ENCODE data around the gene B3GNT3. TPM values are rescaled to one million over a fixed set of nuclear protein-coding genes. Genes with fewer than 3 reads are reported as not detected.

The B3GNT3 gene
- total RNA-seq, 2 donors from 2014 or later = 0.70 to 1.2 TPM

DNA sequence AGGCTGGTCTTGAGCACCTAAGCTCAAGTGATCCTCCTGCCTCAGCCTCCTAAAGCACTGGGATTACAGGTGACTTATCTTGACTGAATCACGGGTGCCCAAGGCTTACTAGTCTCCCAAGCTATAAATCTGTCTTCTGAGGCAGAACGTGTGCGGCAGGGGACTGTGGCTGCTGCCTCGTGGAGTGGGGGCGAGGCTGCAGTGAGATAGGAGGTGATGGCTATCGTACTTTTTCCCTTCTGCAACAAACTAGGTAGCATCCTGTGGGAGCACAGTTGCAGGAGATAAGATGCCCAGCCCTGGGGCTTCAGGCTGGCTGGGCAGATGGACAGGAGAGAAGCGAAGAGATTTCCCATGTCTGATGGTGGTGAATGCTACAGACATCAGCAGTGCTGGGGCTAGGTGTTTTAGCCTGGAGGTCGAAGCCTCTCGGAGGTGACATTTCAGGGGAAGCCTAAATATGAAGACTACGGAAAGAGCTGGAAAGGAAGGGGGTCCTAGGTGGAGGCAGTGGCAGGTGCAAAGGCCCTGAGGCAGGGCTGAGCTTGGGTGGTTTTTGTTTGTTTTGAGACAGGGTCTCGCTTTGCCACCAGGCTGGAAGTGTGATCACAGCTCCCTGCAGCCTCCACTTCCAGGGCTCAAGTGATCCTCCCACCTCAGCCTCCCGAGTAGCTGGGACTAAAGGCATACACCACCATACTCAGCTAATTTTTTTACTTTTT is 7.4 kb downstream of the B3GNT3 start:
- Mint-ChIP-seq H3K4me1 (no peaks in the 10 kb centered on the region), H3K9me3 (no peaks in the 10 kb centered on the region), H3K36me3 (ENCODE audit: low read depth) (no peaks in the 10 kb centered on the region), H3K27ac (no peak overlapping the region), H3K27me3 (ENCODE audit: insufficient read depth) (peaks cover 11% of the 10 kb centered on the region), H3K4me3 (no peak overlapping the region)
- Histone ChIP-seq H3K9me3 (ENCODE audit: control insufficient read depth, low read length) (no peaks in the 10 kb centered on the region), H3K4me1 (ENCODE audit: control insufficient read depth, insufficient read depth, low read length) (no peaks in the 10 kb centered on the region), H3K9ac (ENCODE audit: extremely low read depth, low read length, poor library complexity, severe bottlenecking) (no peak overlapping the region), H3K27ac (ENCODE audit: low read depth, low read length) (no peak overlapping the region), H3K27me3 (ENCODE audit: control insufficient read depth, insufficient read depth, low read length, poor library complexity, severe bottlenecking) (peaks cover 3% of the 10 kb centered on the region), H3K4me3 (ENCODE audit: low read length) (no peak overlapping the region), H3K36me3 (ENCODE audit: control insufficient read depth, insufficient read depth, low read length) (no peaks in the 10 kb centered on the region)
- TF ChIP-seq, protein P1, sequence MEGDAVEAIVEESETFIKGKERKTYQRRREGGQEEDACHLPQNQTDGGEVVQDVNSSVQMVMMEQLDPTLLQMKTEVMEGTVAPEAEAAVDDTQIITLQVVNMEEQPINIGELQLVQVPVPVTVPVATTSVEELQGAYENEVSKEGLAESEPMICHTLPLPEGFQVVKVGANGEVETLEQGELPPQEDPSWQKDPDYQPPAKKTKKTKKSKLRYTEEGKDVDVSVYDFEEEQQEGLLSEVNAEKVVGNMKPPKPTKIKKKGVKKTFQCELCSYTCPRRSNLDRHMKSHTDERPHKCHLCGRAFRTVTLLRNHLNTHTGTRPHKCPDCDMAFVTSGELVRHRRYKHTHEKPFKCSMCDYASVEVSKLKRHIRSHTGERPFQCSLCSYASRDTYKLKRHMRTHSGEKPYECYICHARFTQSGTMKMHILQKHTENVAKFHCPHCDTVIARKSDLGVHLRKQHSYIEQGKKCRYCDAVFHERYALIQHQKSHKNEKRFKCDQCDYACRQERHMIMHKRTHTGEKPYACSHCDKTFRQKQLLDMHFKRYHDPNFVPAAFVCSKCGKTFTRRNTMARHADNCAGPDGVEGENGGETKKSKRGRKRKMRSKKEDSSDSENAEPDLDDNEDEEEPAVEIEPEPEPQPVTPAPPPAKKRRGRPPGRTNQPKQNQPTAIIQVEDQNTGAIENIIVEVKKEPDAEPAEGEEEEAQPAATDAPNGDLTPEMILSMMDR (conservative IDR thresholded peaks at IDR 0.05) = no peak
- 91 to 95% methylated on average over 4 to 12 of the region's 12 CpGs for WGBS, 2 experiments (ENCODE audit: insufficient coverage in 1 of 2, insufficient read length in 1 of 2)
- no peak for DNase-seq

DNA sequence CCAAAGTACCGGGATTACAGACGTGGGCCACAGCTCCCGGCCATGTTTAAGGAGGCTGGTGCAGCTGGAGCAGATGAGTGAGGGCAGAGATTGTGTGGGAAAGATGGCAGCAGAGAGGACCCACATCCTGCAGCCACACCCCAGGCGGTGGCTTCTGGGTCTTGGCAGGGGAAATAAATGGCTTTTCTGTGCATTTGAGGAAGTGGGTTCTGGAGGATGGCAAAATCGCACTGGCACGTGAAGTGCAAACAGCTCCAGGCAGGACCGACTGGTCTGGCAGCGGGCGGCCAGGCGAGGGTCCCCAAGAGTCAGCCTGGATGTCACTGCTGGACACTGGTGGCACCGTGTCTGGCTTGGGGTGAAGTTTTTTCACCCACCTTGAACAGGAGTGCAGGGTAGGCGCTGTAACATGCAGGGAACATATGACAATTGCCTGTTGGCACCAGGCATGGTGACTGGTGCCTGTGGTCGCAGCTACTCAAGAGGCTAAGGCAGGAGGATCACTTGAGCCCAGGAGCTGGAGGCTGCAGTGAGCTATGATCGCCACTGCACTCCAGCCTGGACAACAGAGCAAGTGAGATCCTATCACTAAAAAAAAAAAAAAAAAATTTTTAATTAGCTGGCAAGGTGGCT is 8.4 kb downstream of the B3GNT3 start:
- Histone ChIP-seq H3K36me3 (ENCODE audit: control insufficient read depth, insufficient read depth, low read length) (no peaks in the 10 kb centered on the region), H3K27ac (ENCODE audit: low read depth, low read length) (no peak overlapping the region), H3K9ac (ENCODE audit: extremely low read depth, low read length, poor library complexity, severe bottlenecking) (no peak overlapping the region), H3K9me3 (ENCODE audit: control insufficient read depth, low read length) (no peaks in the 10 kb centered on the region), H3K27me3 (ENCODE audit: control insufficient read depth, insufficient read depth, low read length, poor library complexity, severe bottlenecking) (no peaks in the 10 kb centered on the region), H3K4me3 (ENCODE audit: low read length) (no peak overlapping the region), H3K4me1 (ENCODE audit: control insufficient read depth, insufficient read depth, low read length) (no peaks in the 10 kb centered on the region)
- DNase-seq = no peak
- H3K27me3 Mint-ChIP-seq (ENCODE audit: insufficient read depth) = peaks cover 11% of the 10 kb centered on the region
- TF ChIP-seq, protein P1 (conservative IDR thresholded peaks at IDR 0.05) = no peak
- no peak overlapping the region for H3K4me3 Mint-ChIP-seq
- WGBS, 2 experiments (ENCODE audit: insufficient coverage in 1 of 2, insufficient read length in 1 of 2) = 89 to 91% methylated on average over 13 to 14 of the region's 14 CpGs
- H3K9me3 Mint-ChIP-seq = no peaks in the 10 kb centered on the region
- H3K36me3 Mint-ChIP-seq (ENCODE audit: low read depth) = no peaks in the 10 kb centered on the region
- no peak overlapping the region for H3K27ac Mint-ChIP-seq
- no peaks in the 10 kb centered on the region for H3K4me1 Mint-ChIP-seq

DNA sequence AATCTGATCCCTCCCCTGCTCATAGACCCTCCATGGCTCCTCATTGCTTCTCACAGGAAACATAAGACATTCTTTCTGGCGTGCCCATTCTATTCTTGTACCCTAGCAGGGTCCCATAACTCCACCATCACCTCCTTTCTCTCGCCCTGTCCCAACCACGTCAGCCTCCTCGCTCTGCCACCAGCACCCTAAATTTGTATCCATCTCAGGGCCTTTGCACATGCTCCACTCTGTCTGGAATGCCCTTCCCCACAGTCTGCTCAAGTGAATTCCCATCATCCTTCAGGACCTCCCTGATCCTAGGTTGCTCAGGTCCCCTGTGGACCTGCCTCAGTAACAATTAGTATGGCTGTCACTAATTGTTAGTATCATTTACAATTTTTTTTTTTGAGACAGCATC is 10.5 kb downstream of the B3GNT3 start:
- DNase-seq = no peak
- Mint-ChIP-seq H3K4me3 (no peak overlapping the region), H3K9me3 (no peaks in the 10 kb centered on the region), H3K27me3 (ENCODE audit: insufficient read depth) (peaks cover 9% of the 10 kb centered on the region), H3K27ac (no peak overlapping the region), H3K4me1 (no peaks in the 10 kb centered on the region), H3K36me3 (ENCODE audit: low read depth) (no peaks in the 10 kb centered on the region)
- Histone ChIP-seq H3K27me3 (ENCODE audit: control insufficient read depth, insufficient read depth, low read length, poor library complexity, severe bottlenecking) (no peaks in the 10 kb centered on the region), H3K9me3 (ENCODE audit: control insufficient read depth, low read length) (no peaks in the 10 kb centered on the region), H3K4me1 (ENCODE audit: control insufficient read depth, insufficient read depth, low read length) (no peaks in the 10 kb centered on the region), H3K9ac (ENCODE audit: extremely low read depth, low read length, poor library complexity, severe bottlenecking) (no peak overlapping the region), H3K36me3 (ENCODE audit: control insufficient read depth, insufficient read depth, low read length) (no peaks in the 10 kb centered on the region), H3K4me3 (ENCODE audit: low read length) (no peak overlapping the region), H3K27ac (ENCODE audit: low read depth, low read length) (no peak overlapping the region)
- 91 to 94% methylated on average over 3 to 4 of the region's 4 CpGs for WGBS, 2 experiments (ENCODE audit: insufficient coverage in 1 of 2, insufficient read length in 1 of 2)
- TF ChIP-seq, protein P1 (conservative IDR thresholded peaks at IDR 0.05) = no peak

All from endodermal cell (in vitro differentiated cells).